Vagina (tissue), 2 donors: Measurements from ENCODE around the gene ATP5ME.

ENCODE experiments used
- CTCF ChIP-seq, 3 experiments: fragments of 450-650 bp in 2 of 3; fragments of 200-600 bp in 1 of 3; sonication (generic) in 1 of 3; IDR thresholded peaks; one replicate each; pipeline ENCODE4 v1.5.1; 2017 to 2019; ENCODE audit warnings: antibody characterized with exemption in 3 of 3, mild to moderate bottlenecking in 2 of 3, moderate library complexity in 2 of 3
- POLR2A ChIP-seq, 2 donors: fragments of 450-650 bp; IDR thresholded peaks; one replicate each; pipeline ENCODE4 v1.6.1; 2017; ENCODE audit warnings: antibody characterized with exemption in 2 of 2, mild to moderate bottlenecking in 2 of 2, moderate library complexity in 2 of 2
- POLR2AphosphoS5 ChIP-seq, 2 donors: sonication (generic); formaldehyde crosslinking; IDR thresholded peaks; one replicate each; pipeline ENCODE4 v1.9.0; 2017; ENCODE audit warnings: antibody characterized with exemption in 2 of 2, mild to moderate bottlenecking in 2 of 2, low read depth in 1 of 2; ENCODE audit not compliant: insufficient read depth in 1 of 2

DNA sequence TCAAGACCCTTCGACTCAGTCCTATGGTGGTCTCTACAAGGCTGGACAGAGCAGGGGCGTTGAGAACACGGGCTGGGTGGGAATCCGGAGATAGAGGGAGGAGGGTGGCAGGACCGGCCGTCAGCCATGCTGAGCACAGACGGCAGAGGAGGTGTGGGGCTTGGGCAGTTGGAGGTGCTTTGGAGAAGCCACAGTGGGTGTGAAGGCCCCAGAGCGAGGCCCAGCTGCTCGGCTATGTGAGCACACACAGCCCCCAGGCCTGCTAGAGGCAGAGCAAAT, 44.5 kb downstream of the ATP5ME start:
- no peak for TF ChIP-seq CTCF (IDR thresholded peaks at IDR 0.05)
- no peak for TF ChIP-seq POLR2AphosphoS5 (IDR thresholded peaks at IDR 0.05; ENCODE audit: insufficient read depth in 1 of 2, low read depth in 1 of 2)
- TF ChIP-seq POLR2A (IDR thresholded peaks at IDR 0.05), result no peak
